Smooth muscle cell (in vitro differentiated cells): ENCODE data around the gene SPRY4. TPM values are rescaled to one million over a fixed set of nuclear protein-coding genes. Genes with fewer than 3 reads are reported as not detected.

Experiments used
- DNase-seq: peaks from one replicate; lab custom pipeline; 2025; ENCODE audit not compliant: unreplicated experiment; lab: John Stamatoyannopoulos, UW
- H2AFZ ChIP-seq: fragments of 200-600 bp; sonication (generic); 2 replicates; pipeline ENCODE4 v1.6.0; 2016; ENCODE audit warnings: antibody characterized with exemption, low read depth, mild to moderate bottlenecking
- H3F3A ChIP-seq: fragments of 200-600 bp; sonication (generic); 2 replicates; pipeline ENCODE4 v1.6.0; 2017; ENCODE audit warnings: antibody characterized with exemption, low read depth
- H3K27ac ChIP-seq: fragments of 200-600 bp; sonication (generic); 2 replicates; pipeline ENCODE4 v1.5.1; 2016; ENCODE audit warnings: low read depth, mild to moderate bottlenecking
- H3K27me3 ChIP-seq: fragments of 200-600 bp; sonication (generic); 2 replicates; pipeline ENCODE4 v1.6.1; 2016; ENCODE audit warnings: low read depth, mild to moderate bottlenecking
- H3K36me3 ChIP-seq: fragments of 200-600 bp; sonication (generic); 2 replicates; pipeline ENCODE4 v1.5.1; 2016; ENCODE audit warnings: low read depth
- H3K4me1 ChIP-seq: fragments of 200-600 bp; sonication (generic); 2 replicates; pipeline ENCODE4 v1.5.1; 2016; ENCODE audit warnings: low read depth
- H3K4me2 ChIP-seq: fragments of 200-600 bp; sonication (generic); 2 replicates; pipeline ENCODE4 v1.6.0; 2016; ENCODE audit warnings: mild to moderate bottlenecking
- H3K4me3 ChIP-seq: fragments of 200-600 bp; sonication (generic); 2 replicates; pipeline ENCODE4 v1.5.1; 2016; ENCODE audit warnings: mild to moderate bottlenecking
- H3K79me2 ChIP-seq: fragments of 200-600 bp; sonication (generic); 2 replicates; pipeline ENCODE4 v1.6.0; 2016; ENCODE audit warnings: low read depth, mild to moderate bottlenecking
- H3K9ac ChIP-seq: fragments of 200-600 bp; sonication (generic); 2 replicates; pipeline ENCODE4 v1.6.0; 2016; ENCODE audit warnings: low read depth
- H3K9me3 ChIP-seq: fragments of 200-600 bp; sonication (generic); replicated peaks from 2 replicates; pipeline ENCODE4 v1.5.1; 2016; ENCODE audit warnings: low read depth
- H4K20me1 ChIP-seq: fragments of 200-600 bp; sonication (generic); 2 replicates; pipeline ENCODE4 v1.6.0; 2016; ENCODE audit warnings: low read depth
- CTCF ChIP-seq: fragments of 200-600 bp; sonication (generic); IDR thresholded peaks from 2 replicates; pipeline ENCODE4 v1.5.1; 2017; ENCODE audit warnings: borderline replicate concordance, mild to moderate bottlenecking, antibody characterized with exemption; ENCODE audit not compliant: insufficient read depth, poor library complexity, severe bottlenecking
- WGBS: methylation state at CpG from one replicate; pipeline ENCODE4 v1.1.7; 2016; ENCODE audit warnings: low lambda C conversion rate; 5-methylcytosine and 5-hydroxymethylcytosine counted together
- polyA plus RNA-seq: library from polyadenylated mRNA; unstranded; fragments of >200 nt; fragmentation: Nextera tagmentation; extraction: Ambion mirVana; gene quantifications from 2 replicates; pipeline ENCODE4 v1.2.1, GENCODE V29; 2016
- total RNA-seq: library from RNA; depleted of rRNA; stranded (reverse); fragments of >200 nt; gene quantifications from 2 replicates; pipeline ENCODE4 v1.2.3, GENCODE V29; 2014

The SPRY4 gene
- total and polyA plus RNA-seq, 2 experiments from 2014 or later: 49.3 to 74.2 TPM

GRCh38 chr5:142310803-142311202, 14.0 kb downstream of the SPRY4 start:
- H3K4me2 ChIP-seq: no peak overlapping the region
- H3K27ac ChIP-seq: peak overlapping the region; percentile 5
- TF ChIP-seq CTCF: no peak
- H3K4me1 ChIP-seq: peaks cover 2% of the 10 kb centered on the region
- peaks cover 100% of the 10 kb centered on the region for H4K20me1 ChIP-seq
- 86% methylated on average over 9 of the region's 9 CpGs for WGBS
- no peaks in the 10 kb centered on the region for H3K9me3 ChIP-seq
- H3K36me3 ChIP-seq: no peaks in the 10 kb centered on the region
- H3K27me3 ChIP-seq: no peaks in the 10 kb centered on the region
- H2AFZ ChIP-seq: no peak overlapping the region
- DNase-seq: no peak
- peaks cover 85% of the 10 kb centered on the region for H3K79me2 ChIP-seq
- H3K9ac ChIP-seq: no peak overlapping the region
- peaks cover 45% of the 10 kb centered on the region for H3F3A ChIP-seq
- no peak overlapping the region for H3K4me3 ChIP-seq

GRCh38 chr5:142309747-142310318, 15.0 kb downstream of the SPRY4 start:
- Histone ChIP-seq H3K27ac (peak overlapping the region; percentile 5), H3K79me2 (peaks cover 77% of the 10 kb centered on the region)

GRCh38 chr5:142308358-142308757, 16.5 kb downstream of the SPRY4 start:
- H3F3A ChIP-seq: peaks cover 46% of the 10 kb centered on the region
- no peak overlapping the region for H3K4me3 ChIP-seq
- H3K4me2 ChIP-seq: no peak overlapping the region
- peaks cover 99% of the 10 kb centered on the region for H4K20me1 ChIP-seq
- no peak for DNase-seq
- peaks cover 67% of the 10 kb centered on the region for H3K79me2 ChIP-seq
- no peak for TF ChIP-seq CTCF
- H2AFZ ChIP-seq: no peak overlapping the region
- WGBS: 89% methylated on average over 3 of the region's 3 CpGs
- no peak overlapping the region for H3K9ac ChIP-seq
- no peaks in the 10 kb centered on the region for H3K9me3 ChIP-seq
- no peaks in the 10 kb centered on the region for H3K4me1 ChIP-seq
- H3K27me3 ChIP-seq: no peaks in the 10 kb centered on the region
- no peaks in the 10 kb centered on the region for H3K36me3 ChIP-seq
- peak overlapping the region; percentile 9 for H3K27ac ChIP-seq

More at GRCh38 chr5:142309747-142310318, 15.0 kb downstream of the SPRY4 start:
- Histone ChIP-seq H3K36me3 (no peaks in the 10 kb centered on the region), H3K9me3 (no peaks in the 10 kb centered on the region), H3K4me1 (no peaks in the 10 kb centered on the region), H3F3A (peaks cover 46% of the 10 kb centered on the region), H3K27me3 (no peaks in the 10 kb centered on the region), H3K4me3 (no peak overlapping the region), H3K4me2 (no peak overlapping the region), H4K20me1 (peaks cover 100% of the 10 kb centered on the region), H2AFZ (no peak overlapping the region), H3K9ac (no peak overlapping the region)
- 79% methylated on average over 12 of the region's 12 CpGs for WGBS
- no peak for DNase-seq
- no peak for TF ChIP-seq CTCF
